Prostate gland (tissue), 2 donors: ENCODE measurements around the gene GFER. TPM values are rescaled to one million over a fixed set of nuclear protein-coding genes. Genes with fewer than 3 reads are reported as not detected.
"Not testable (repeated sequence)": the region's sequence is repeated elsewhere in the genome, so short reads cannot be mapped to it uniquely, and the experiment has no call there.

ENCODE experiments used
- DNase-seq: peaks from one replicate; pipeline ENCODE4 v3.0.0-alpha.2; 2019; ENCODE audit warnings: low spot score
- H3K27ac ChIP-seq, 2 donors: fragments of 200-600 bp; sonication (generic); 2 replicates each; pipeline ENCODE4 v1.5.1; 2017 to 2019
- H3K27me3 ChIP-seq: fragments of 200-600 bp; sonication (generic); replicated peaks from 2 replicates; pipeline ENCODE4 v1.5.1; 2019; ENCODE audit not compliant: insufficient read depth
- H3K36me3 ChIP-seq, 2 donors: fragments of 200-600 bp; sonication (generic); 1 replicate in 1 of 2; 2 replicates in 1 of 2; pipeline versions ENCODE4 v1.5.1 to v1.8.1; 2017 to 2019
- H3K4me1 ChIP-seq: fragments of 200-600 bp; sonication (generic); replicated peaks from 2 replicates; pipeline ENCODE4 v1.5.1; 2019
- H3K4me3 ChIP-seq, 2 donors: fragments of 200-600 bp; sonication (generic); 2 replicates each; pipeline ENCODE4 v1.5.1; 2017 to 2019
- H3K9me3 ChIP-seq: fragments of 200-600 bp; sonication (generic); 2 replicates; pipeline ENCODE4 v1.5.1; 2017
- CTCF ChIP-seq, 4 experiments: fragments of 200-600 bp in 2 of 4; fragments of 450-650 bp in 2 of 4; sonication (generic) in 2 of 4; IDR thresholded peaks; 1 replicate in 3 of 4; 2 replicates in 1 of 4; pipeline ENCODE4 v1.5.1; 2016 to 2019; ENCODE audit warnings: antibody characterized with exemption in 4 of 4, mild to moderate bottlenecking in 2 of 4, moderate library complexity in 2 of 4
- POLR2A ChIP-seq: fragments of 450-650 bp; IDR thresholded peaks from one replicate; pipeline ENCODE4 v1.6.1; 2016; ENCODE audit warnings: antibody characterized with exemption, mild to moderate bottlenecking
- POLR2AphosphoS5 ChIP-seq: sonication (generic); formaldehyde crosslinking; IDR thresholded peaks from one replicate; pipeline ENCODE4 v1.6.1; 2017; ENCODE audit warnings: antibody characterized with exemption
- WGBS: methylation state at CpG from one replicate; pipeline ENCODE4 v1.1.5; 2018; 5-methylcytosine and 5-hydroxymethylcytosine counted together
- intact Hi-C: fragments of 100-400 bp; cut with DNase I; formaldehyde crosslinking; loops from one replicate; pipeline ENCODE4 v1.14.2; 2022
- total RNA-seq, 2 donors: library from RNA; depleted of rRNA; stranded (reverse); fragments of >200 nt; gene quantifications; one replicate each; pipeline ENCODE4 v1.1.0, GENCODE V29; 2016

Gene GFER
- total RNA-seq, 2 donors from 2014 or later = 21.1 to 26.6 TPM

- H3K27me3 ChIP-seq = no peaks in the 10 kb centered on the region
- intact Hi-C loops = no loop called here
- DNase-seq = no peak
- H3K4me3 ChIP-seq = no peak overlapping the region
- 86% methylated on average over 11 of the region's 11 CpGs for WGBS
- no peaks in the 10 kb centered on the region for H3K4me1 ChIP-seq
- TF ChIP-seq CTCF (IDR thresholded peaks at IDR 0.05) (no peak), POLR2AphosphoS5 (no peak), POLR2A (no peak)
- no peaks in the 10 kb centered on the region for H3K9me3 ChIP-seq
- no peak overlapping the region for H3K27ac ChIP-seq
- H3K36me3 ChIP-seq = no peaks in the 10 kb centered on the region
Measured at GRCh38 chr16:1949507-1949906, 34.5 kb upstream of the GFER start.

GRCh38 chr16:1950047-1950446, 33.9 kb upstream of the GFER start:
- DNase-seq = no peak
- Histone ChIP-seq H3K4me1 (no peaks in the 10 kb centered on the region), H3K27me3 (no peaks in the 10 kb centered on the region), H3K36me3 (no peaks in the 10 kb centered on the region), H3K9me3 (no peaks in the 10 kb centered on the region), H3K27ac (no peak overlapping the region), H3K4me3 (no peak overlapping the region)
- WGBS = 33% methylated on average over 7 of the region's 7 CpGs
- no peak for TF ChIP-seq CTCF (IDR thresholded peaks at IDR 0.05)
- no peak for TF ChIP-seq POLR2AphosphoS5
- TF ChIP-seq POLR2A = no peak
- intact Hi-C loops = no loop called here

GRCh38 chr16:1950559-1950958, 33.4 kb upstream of the GFER start:
- H3K4me1 ChIP-seq = no peaks in the 10 kb centered on the region
- no peak overlapping the region for H3K4me3 ChIP-seq
- no peaks in the 10 kb centered on the region for H3K36me3 ChIP-seq
- no peaks in the 10 kb centered on the region for H3K9me3 ChIP-seq
- H3K27ac ChIP-seq = no peak overlapping the region
- no peaks in the 10 kb centered on the region for H3K27me3 ChIP-seq
- DNase-seq = no peak
- intact Hi-C loops = no loop called here
- TF ChIP-seq POLR2A (no peak), POLR2AphosphoS5 (no peak), CTCF (IDR thresholded peaks at IDR 0.05) (no peak)
- 80% methylated on average over 19 of the region's 19 CpGs for WGBS

GRCh38 chr16:1953734-1954133, 30.3 kb upstream of the GFER start:
- Histone ChIP-seq H3K9me3 (no peaks in the 10 kb centered on the region), H3K36me3 (no peaks in the 10 kb centered on the region), H3K27ac (no peak overlapping the region), H3K4me1 (no peaks in the 10 kb centered on the region), H3K4me3 (no peak overlapping the region), H3K27me3 (no peaks in the 10 kb centered on the region)
- WGBS = 94% methylated on average over 21 of the region's 22 CpGs
- no peak for TF ChIP-seq CTCF (IDR thresholded peaks at IDR 0.05)
- no peak for TF ChIP-seq POLR2A
- no peak for TF ChIP-seq POLR2AphosphoS5
- DNase-seq = no peak
- intact Hi-C loops = no loop called here

- DNase-seq, H3K36me3 ChIP-seq, H3K4me3 ChIP-seq, H3K27ac ChIP-seq, H3K27me3 ChIP-seq, intact Hi-C loops, H3K4me1 ChIP-seq, H3K9me3 ChIP-seq: not testable (repeated sequence)
- 82% methylated on average over 19 of the region's 22 CpGs for WGBS
Measured at GRCh38 chr16:1957434-1958142, 26.4 kb upstream of the GFER start.

GRCh38 chr16:1958143-1958491, 25.9 kb upstream of the GFER start:
- H3K4me1 ChIP-seq, H3K27ac ChIP-seq, H3K36me3 ChIP-seq, H3K9me3 ChIP-seq, H3K4me3 ChIP-seq, intact Hi-C loops, DNase-seq, H3K27me3 ChIP-seq: not testable (repeated sequence)
- WGBS = 74% methylated on average over 28 of the region's 30 CpGs
